Measurements from ENCODE around the gene NAT10. TPM values are rescaled to one million over a fixed set of nuclear protein-coding genes. Genes with fewer than 3 reads are reported as not detected.

NAT10 gene
- total and polyA plus RNA-seq, 2 experiments from 2014 or later = 44.1 to 58.8 TPM

GRCh38 chr11:34143048-34143447 is 37.6 kb downstream of the NAT10 start:
- TF ChIP-seq, protein P1, sequence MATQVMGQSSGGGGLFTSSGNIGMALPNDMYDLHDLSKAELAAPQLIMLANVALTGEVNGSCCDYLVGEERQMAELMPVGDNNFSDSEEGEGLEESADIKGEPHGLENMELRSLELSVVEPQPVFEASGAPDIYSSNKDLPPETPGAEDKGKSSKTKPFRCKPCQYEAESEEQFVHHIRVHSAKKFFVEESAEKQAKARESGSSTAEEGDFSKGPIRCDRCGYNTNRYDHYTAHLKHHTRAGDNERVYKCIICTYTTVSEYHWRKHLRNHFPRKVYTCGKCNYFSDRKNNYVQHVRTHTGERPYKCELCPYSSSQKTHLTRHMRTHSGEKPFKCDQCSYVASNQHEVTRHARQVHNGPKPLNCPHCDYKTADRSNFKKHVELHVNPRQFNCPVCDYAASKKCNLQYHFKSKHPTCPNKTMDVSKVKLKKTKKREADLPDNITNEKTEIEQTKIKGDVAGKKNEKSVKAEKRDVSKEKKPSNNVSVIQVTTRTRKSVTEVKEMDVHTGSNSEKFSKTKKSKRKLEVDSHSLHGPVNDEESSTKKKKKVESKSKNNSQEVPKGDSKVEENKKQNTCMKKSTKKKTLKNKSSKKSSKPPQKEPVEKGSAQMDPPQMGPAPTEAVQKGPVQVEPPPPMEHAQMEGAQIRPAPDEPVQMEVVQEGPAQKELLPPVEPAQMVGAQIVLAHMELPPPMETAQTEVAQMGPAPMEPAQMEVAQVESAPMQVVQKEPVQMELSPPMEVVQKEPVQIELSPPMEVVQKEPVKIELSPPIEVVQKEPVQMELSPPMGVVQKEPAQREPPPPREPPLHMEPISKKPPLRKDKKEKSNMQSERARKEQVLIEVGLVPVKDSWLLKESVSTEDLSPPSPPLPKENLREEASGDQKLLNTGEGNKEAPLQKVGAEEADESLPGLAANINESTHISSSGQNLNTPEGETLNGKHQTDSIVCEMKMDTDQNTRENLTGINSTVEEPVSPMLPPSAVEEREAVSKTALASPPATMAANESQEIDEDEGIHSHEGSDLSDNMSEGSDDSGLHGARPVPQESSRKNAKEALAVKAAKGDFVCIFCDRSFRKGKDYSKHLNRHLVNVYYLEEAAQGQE (IDR thresholded peaks at IDR 0.05; ENCODE audit: unreplicated experiment) = no peak
- TF ChIP-seq JUNB (IDR thresholded peaks at IDR 0.05; ENCODE audit: unreplicated experiment) (no peak), POLR2AphosphoS5 (IDR thresholded peaks at IDR 0.05; ENCODE audit: low read depth) (no peak), ZNF331 (CRISPR knock-in tag; IDR thresholded peaks at IDR 0.05; ENCODE audit: low read depth) (no peak), CTCF (conservative IDR thresholded peaks at IDR 0.05; ENCODE audit: low read depth in 2 of 2) (no peak), NANOG (IDR thresholded peaks at IDR 0.05; ENCODE audit: borderline replicate concordance) (no peak), ZNF462 (CRISPR knock-in tag; IDR thresholded peaks at IDR 0.05) (no peak)
- Mint-ChIP-seq H3K27ac (no peak overlapping the region), H3K36me3 (ENCODE audit: low read depth) (peaks cover 93% of the 10 kb centered on the region), H3K9me3 (no peaks in the 10 kb centered on the region), H3K4me3 (no peak overlapping the region), H3K27me3 (ENCODE audit: insufficient read depth, low read depth, poor library complexity) (peaks cover 7% of the 10 kb centered on the region), H3K4me1 (no peaks in the 10 kb centered on the region)
- H3K27ac ChIP-seq (ENCODE audit: low read depth) = no peak overlapping the region
- no peaks in the 10 kb centered on the region for H3K27me3 ChIP-seq (ENCODE audit: insufficient read depth)
- peaks cover 44% of the 10 kb centered on the region for H3K36me3 ChIP-seq (ENCODE audit: insufficient read depth)
- H3K79me2 ChIP-seq (replicated peaks; ENCODE audit: insufficient read depth) = no peaks in the 10 kb centered on the region
- H3K4me1 ChIP-seq (ENCODE audit: insufficient read depth) = no peaks in the 10 kb centered on the region
- no peaks in the 10 kb centered on the region for H3K9me2 ChIP-seq (ENCODE audit: insufficient read depth)
- no peak overlapping the region for H3K4me3 ChIP-seq
- H2AFZ ChIP-seq = no peak overlapping the region
- ATAC-seq (no peak), DNase-seq (ENCODE audit: low spot score) (no peak)
- H3F3A ChIP-seq (replicated peaks; ENCODE audit: low read depth) = no peaks in the 10 kb centered on the region
- no peak overlapping the region for H3K4me2 ChIP-seq
- H4K20me1 ChIP-seq (replicated peaks; ENCODE audit: insufficient read depth) = no peaks in the 10 kb centered on the region; the same call in 1 of the 2 replicates
